ENCODE data around the gene SPOCK2. TPM values are rescaled to one million over a fixed set of nuclear protein-coding genes. Genes with fewer than 3 reads are reported as not detected.

The SPOCK2 gene
- total RNA-seq, 1 experiment from 2014 or later = 1.8 TPM

GRCh38 chr10:72076756-72077155 is 11.6 kb downstream of the SPOCK2 start:
- H2BK20ac ChIP-seq (ENCODE audit: low read depth, low read length, poor library complexity, severe bottlenecking) = no peak overlapping the region
- no peak overlapping the region for H4K91ac ChIP-seq (ENCODE audit: insufficient read length, low read depth, low read length)
- no CpG with 5 or more reads among the region's 5 CpGs for WGBS (ENCODE audit: extremely low coverage, insufficient read length, low lambda C conversion rate)
- no peak overlapping the region for H4K5ac ChIP-seq (ENCODE audit: insufficient read length, low read depth, low read length)
- Mint-ChIP-seq H3K27me3 (ENCODE audit: low read depth) (no peaks in the 10 kb centered on the region; the same call in none of the 2 replicates), H3K9me3 (no peaks in the 10 kb centered on the region), H3K27ac (0 out of 7 replicates have a peak overlapping the region, but pooled peaks of 1 of the 3 experiments have one; percentile 57), H3K4me3 (no peak overlapping the region), H3K4me1 (peaks cover 6 to 28% of the 10 kb centered on the region in 2 experiments; a peak in 3 of 4 replicates), H3K36me3 (ENCODE audit: insufficient read depth in 1 of 3, low read depth in 3 of 3) (no peaks in the 10 kb centered on the region)
- no peak overlapping the region for H2AK5ac ChIP-seq (ENCODE audit: insufficient read length, low read length)
- H2AFZ ChIP-seq (ENCODE audit: low read length) = no peak overlapping the region
- H3K9me3 ChIP-seq (ENCODE audit: control insufficient read depth, low read depth, low read length) = no peaks in the 10 kb centered on the region
- no peak overlapping the region for H2BK120ac ChIP-seq (ENCODE audit: low read depth, low read length, poor library complexity, severe bottlenecking)
- no peak for DNase-seq
- no peak overlapping the region for H3K4me2 ChIP-seq (ENCODE audit: insufficient read depth, insufficient read length, low read length)
- no peaks in the 10 kb centered on the region for H3K79me1 ChIP-seq (ENCODE audit: insufficient read depth, low read depth, low read length, poor library complexity, severe bottlenecking)
- H3T11ph ChIP-seq (ENCODE audit: low read length) = no peak overlapping the region
- H3K14ac ChIP-seq (ENCODE audit: insufficient read depth, low read length) = no peak overlapping the region
- no peaks in the 10 kb centered on the region for H3K4me1 ChIP-seq (ENCODE audit: insufficient read depth, low read length)
- H3K9ac ChIP-seq (ENCODE audit: extremely low read depth, insufficient read length, low read length) = no peak overlapping the region
- no peak overlapping the region for H3K23ac ChIP-seq (ENCODE audit: insufficient read length, low read depth, low read length)
- H3K18ac ChIP-seq (ENCODE audit: insufficient read length, low read depth, low read length) = no peak overlapping the region
- no peak overlapping the region for H2BK5ac ChIP-seq (ENCODE audit: insufficient read length, low read length)
- H3K4ac ChIP-seq (ENCODE audit: low read depth, low read length) = no peak overlapping the region
- H3K27me3 ChIP-seq (ENCODE audit: insufficient read depth, low read length) = no peaks in the 10 kb centered on the region
- H4K8ac ChIP-seq (replicated peaks; ENCODE audit: insufficient read length, low read depth, low read length) = no peak overlapping the region
- H4K20me1 ChIP-seq (ENCODE audit: control insufficient read depth, insufficient read depth, insufficient read length) = no peaks in the 10 kb centered on the region
- H3K27ac ChIP-seq (ENCODE audit: insufficient read length, low read depth, low read length) = no peak overlapping the region
- no peak overlapping the region for H2BK15ac ChIP-seq (ENCODE audit: low read depth, low read length)
- no peak overlapping the region for H2BK12ac ChIP-seq (ENCODE audit: insufficient read length, low read depth, low read length)
- no peaks in the 10 kb centered on the region for H3K79me2 ChIP-seq (ENCODE audit: insufficient read depth, low read length)
- no peak overlapping the region for H3K56ac ChIP-seq (ENCODE audit: insufficient read length, low read depth, low read length)
- no peaks in the 10 kb centered on the region for H3K23me2 ChIP-seq (ENCODE audit: insufficient read length, low read depth, low read length, poor library complexity, severe bottlenecking)
- TF ChIP-seq CTCF (conservative IDR thresholded peaks at IDR 0.05) = no peak
